OCI-LY1 (cell line): ENCODE measurements around the gene EXOC6B.

Experiments
- CTCF ChIP-seq: fragments of 200-600 bp; sonication (generic), shearing (Covaris generic); IDR thresholded peaks from 2 replicates; pipeline ENCODE4 v1.5.1; 2017; ENCODE audit warnings: mild to moderate bottlenecking, antibody characterized with exemption, low read length, moderate library complexity, mixed read lengths
- EZH2 ChIP-seq: fragments of 200-600 bp; sonication (generic), shearing (Covaris generic); IDR thresholded peaks from 2 replicates; pipeline ENCODE4 v1.8.0; 2017; ENCODE audit warnings: borderline replicate concordance, mixed run types, mild to moderate bottlenecking, antibody characterized with exemption, low read length, moderate library complexity, mixed read lengths

- TF ChIP-seq CTCF (no peak), EZH2 (no peak)
Observed at GRCh38 chr2:72822794-72823193, 3.0 kb downstream of the EXOC6B start.
